22Rv1 (cell line): ENCODE data around the gene CUX1.
"Not testable (repeated sequence)": the region's sequence is repeated elsewhere in the genome, so short reads cannot be mapped to it uniquely, and the experiment has no call there.

Source experiments
- H3K27ac ChIP-seq: fragments of 450-650 bp; 2 replicates; pipeline ENCODE4 v1.5.1; 2017
- CTCF ChIP-seq: fragments of 450-650 bp; IDR thresholded peaks from 2 replicates; pipeline ENCODE4 v1.5.1; 2017; ENCODE audit warnings: mild to moderate bottlenecking
- ZFX ChIP-seq: fragments of 450-650 bp; IDR thresholded peaks from 2 replicates; pipeline ENCODE4 v1.6.1; 2017; ENCODE audit warnings: antibody characterized with exemption, borderline replicate concordance

CUX1 gene

DNA sequence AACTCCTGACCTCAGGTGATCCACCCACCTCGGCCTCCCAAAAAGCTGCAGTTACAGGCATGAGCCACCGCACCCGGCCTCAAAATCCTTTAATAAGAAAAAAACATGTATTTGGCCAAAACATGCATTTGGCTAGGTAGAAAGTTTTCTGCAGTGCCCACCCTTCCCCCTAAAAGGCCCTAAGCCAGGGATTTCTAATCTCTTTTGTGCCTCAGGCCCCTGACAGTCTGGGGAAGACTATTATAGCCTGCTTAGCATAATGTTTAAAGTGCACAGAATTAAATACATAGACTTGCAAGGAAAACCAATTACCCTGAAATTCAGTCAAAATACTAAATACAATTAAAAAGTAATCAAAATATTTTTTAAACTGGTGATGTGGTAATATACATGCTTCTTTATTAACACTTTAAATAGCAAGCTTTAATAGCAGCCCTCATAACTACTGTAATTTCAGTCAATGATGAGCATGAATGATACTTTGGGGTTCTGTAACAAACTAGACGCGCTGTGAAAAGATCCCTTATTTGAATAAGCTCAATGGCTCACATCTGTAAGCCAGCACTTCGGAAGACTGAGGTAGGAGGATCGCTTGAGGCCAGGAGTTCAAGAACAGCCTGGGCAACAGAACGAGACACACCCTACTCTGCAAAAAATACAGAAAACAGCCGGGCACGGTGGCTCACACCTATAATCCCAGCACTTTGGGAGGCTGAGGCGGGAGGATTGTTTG is 508.9 kb downstream of the CUX1 start:
- TF ChIP-seq ZFX = no peak
- TF ChIP-seq CTCF = no peak
- no peak overlapping the region for H3K27ac ChIP-seq

DNA sequence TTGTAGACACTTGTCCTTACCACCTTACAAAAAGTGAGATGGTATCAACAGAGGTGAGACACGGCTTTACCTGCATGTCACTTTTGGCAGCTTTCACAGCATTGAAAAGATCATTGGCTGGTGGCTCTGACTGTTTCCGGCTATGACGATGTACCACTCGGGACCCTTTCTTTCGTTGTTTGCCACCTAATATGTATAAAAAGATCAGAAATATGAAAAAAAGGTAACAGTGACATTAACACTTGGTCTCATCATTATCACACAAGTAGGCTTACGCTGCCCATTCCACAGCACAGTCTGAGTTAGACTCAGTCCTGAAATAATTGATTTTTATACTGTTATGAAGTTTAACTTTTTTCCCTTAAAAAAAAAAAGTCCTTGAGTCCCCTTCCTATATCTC is 509.8 kb downstream of the CUX1 start:
- not testable (repeated sequence) for H3K27ac ChIP-seq

- H3K27ac ChIP-seq = not testable (repeated sequence)
Observed at GRCh38 chr7:102328863-102329262, 511.4 kb downstream of the CUX1 start.

DNA sequence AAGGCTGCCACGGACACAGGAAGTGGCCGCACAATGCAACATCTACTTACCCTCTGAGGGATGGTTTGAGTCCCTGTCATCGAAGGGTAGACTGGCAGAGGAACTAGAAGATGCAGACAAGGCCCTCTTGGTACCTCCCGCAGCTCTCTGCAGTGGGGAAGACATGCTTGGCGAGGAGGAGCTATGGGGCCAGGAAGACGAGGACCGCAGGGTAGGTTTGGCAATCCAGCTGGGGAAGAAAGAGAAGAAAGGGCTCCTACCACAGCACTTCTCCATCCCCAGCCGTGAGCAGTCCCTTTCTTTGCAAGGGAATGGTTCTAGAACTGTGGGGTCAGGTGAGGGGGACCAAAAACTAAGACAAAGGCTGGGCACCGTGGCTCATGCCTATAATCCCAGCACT is 511.9 kb downstream of the CUX1 start:
- H3K27ac ChIP-seq = not testable (repeated sequence)

DNA sequence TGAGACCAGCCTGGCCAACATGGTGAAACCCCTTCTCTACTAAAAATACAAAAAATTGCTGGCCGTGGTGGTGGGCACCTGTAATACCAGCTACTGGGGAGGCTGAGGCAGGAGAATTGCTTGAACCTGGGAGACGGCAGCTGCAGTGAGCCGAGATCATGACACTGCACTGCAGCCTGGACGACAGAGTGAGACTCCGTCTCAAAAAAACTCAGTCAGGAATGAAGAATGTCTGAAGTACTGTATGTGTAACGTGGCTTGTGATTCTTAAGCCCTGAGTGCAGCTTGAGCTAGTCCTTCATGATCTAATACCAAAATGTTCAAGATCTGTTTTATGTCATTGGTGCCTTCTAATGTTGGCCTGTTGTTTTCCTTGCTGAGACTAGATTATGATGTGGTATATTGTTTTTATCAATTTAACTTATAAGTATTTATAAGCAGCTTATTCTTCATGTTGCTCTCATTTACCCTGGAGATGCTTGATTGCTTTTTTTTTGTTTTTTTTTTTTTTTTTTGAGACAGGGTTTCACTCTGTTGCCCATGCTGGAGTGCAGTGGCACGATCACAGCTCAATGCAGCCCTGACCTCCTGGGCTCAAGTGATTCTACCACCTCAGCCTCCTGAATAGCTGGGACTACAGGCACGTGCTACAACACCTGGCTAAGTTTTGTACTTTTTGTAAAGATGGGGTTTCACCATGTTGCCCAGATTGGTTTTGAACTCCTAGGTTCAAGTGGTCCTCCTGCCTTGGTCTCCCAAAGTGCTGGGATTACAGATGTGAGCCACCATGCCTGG is 513.4 kb downstream of the CUX1 start:
- not testable (repeated sequence) for H3K27ac ChIP-seq
